Duodenal mucosa (tissue), 2 donors: ENCODE results near the gene ATP8A2.
"Not testable (repeated sequence)": the region's sequence is repeated elsewhere in the genome, so short reads cannot be mapped to it uniquely, and the experiment has no call there.

Experiments
- H3K27ac ChIP-seq: one replicate; pipeline ENCODE4 v1.7.0; 2013; ENCODE audit warnings: low read depth, low read length
- H3K27me3 ChIP-seq, 2 donors: one replicate each; pipeline ENCODE4 v1.7.0; 2013; ENCODE audit warnings: low read length in 2 of 2, control low read depth in 1 of 2; ENCODE audit not compliant: insufficient read depth in 2 of 2, control insufficient read depth in 1 of 2
- H3K36me3 ChIP-seq, 2 donors: one replicate each; pipeline ENCODE4 v1.7.0; 2013; ENCODE audit warnings: low read length in 2 of 2, control low read depth in 1 of 2; ENCODE audit not compliant: insufficient read depth in 2 of 2, control insufficient read depth in 1 of 2
- H3K4me1 ChIP-seq, 2 donors: one replicate each; pipeline ENCODE4 v1.7.0; 2013; ENCODE audit warnings: low read length in 2 of 2, control low read depth in 1 of 2; ENCODE audit not compliant: insufficient read depth in 2 of 2, control insufficient read depth in 1 of 2
- H3K4me3 ChIP-seq, 2 donors: one replicate each; pipeline ENCODE4 v1.7.0; 2013; ENCODE audit warnings: low read length in 2 of 2, low read depth in 1 of 2
- H3K9ac ChIP-seq, 2 donors: one replicate each; pipeline ENCODE4 v1.7.0; 2013; ENCODE audit warnings: low read length in 2 of 2, low read depth in 1 of 2
- H3K9me3 ChIP-seq, 2 donors: one replicate each; pipeline ENCODE4 v1.7.0; 2013; ENCODE audit warnings: low read length in 2 of 2, control low read depth in 1 of 2; ENCODE audit not compliant: control insufficient read depth in 1 of 2

Gene ATP8A2

DNA sequence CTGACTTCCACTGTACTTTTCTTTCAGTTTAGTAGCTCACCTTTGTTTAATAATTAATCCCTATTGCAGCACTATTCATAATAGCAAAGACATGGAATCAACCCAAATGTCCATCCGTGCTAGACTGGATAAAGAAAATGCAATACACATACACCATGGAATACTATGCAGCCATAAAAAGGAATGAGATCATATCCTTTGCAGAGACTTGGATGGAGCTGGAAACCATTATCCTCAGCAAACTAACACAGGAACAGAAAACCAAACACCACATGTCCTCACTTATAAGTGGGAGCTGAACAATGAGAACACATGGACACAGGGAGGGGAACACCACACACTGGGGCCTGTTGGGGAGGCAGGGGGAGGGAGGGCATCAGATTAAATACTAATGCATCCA lies 402.3 kb downstream of the ATP8A2 start:
- H3K36me3 ChIP-seq, H3K27ac ChIP-seq, H3K27me3 ChIP-seq, H3K9me3 ChIP-seq, H3K4me3 ChIP-seq, H3K4me1 ChIP-seq, H3K9ac ChIP-seq: not testable (repeated sequence)

GRCh38 chr13:25775275-25775674 lies 403.5 kb downstream of the ATP8A2 start:
- Histone ChIP-seq H3K9ac (no peak overlapping the region), H3K4me3 (no peak overlapping the region), H3K9me3 (no peaks in the 10 kb centered on the region), H3K27me3 (no peaks in the 10 kb centered on the region), H3K27ac (no peak overlapping the region), H3K36me3 (no peaks in the 10 kb centered on the region), H3K4me1 (no peaks in the 10 kb centered on the region)

- H3K4me1 ChIP-seq = no peaks in the 10 kb centered on the region
- no peak overlapping the region for H3K4me3 ChIP-seq
- H3K27ac ChIP-seq = no peak overlapping the region
- no peaks in the 10 kb centered on the region for H3K9me3 ChIP-seq
- H3K36me3 ChIP-seq = no peaks in the 10 kb centered on the region
- no peak overlapping the region for H3K9ac ChIP-seq
- H3K27me3 ChIP-seq = no peaks in the 10 kb centered on the region
These were observed 404.2 kb downstream of the ATP8A2 start for GRCh38 chr13:25775986-25776385.

DNA sequence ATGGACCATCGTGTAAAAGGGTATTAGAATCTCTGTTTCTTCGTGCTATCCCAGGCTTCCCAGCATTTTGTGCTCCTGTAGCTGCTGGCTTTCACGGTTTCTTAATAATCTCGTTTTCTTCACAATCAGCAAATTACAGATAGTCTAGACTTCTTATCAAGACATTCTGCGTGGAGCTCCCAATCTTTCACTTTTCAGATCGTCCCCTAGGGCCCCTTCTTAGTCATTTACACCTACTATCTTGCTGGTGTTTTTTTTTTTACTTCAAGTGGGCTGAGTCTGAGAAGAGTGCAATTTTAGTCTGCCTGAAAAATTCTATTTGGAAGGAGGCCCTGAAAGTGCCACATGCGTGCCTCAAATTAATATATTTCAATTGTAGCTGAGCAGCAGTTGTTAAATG lies 404.9 kb downstream of the ATP8A2 start:
- Histone ChIP-seq H3K27me3 (no peaks in the 10 kb centered on the region), H3K4me3 (no peak overlapping the region), H3K9ac (no peak overlapping the region), H3K9me3 (no peaks in the 10 kb centered on the region), H3K36me3 (no peaks in the 10 kb centered on the region), H3K4me1 (no peaks in the 10 kb centered on the region), H3K27ac (no peak overlapping the region)

DNA sequence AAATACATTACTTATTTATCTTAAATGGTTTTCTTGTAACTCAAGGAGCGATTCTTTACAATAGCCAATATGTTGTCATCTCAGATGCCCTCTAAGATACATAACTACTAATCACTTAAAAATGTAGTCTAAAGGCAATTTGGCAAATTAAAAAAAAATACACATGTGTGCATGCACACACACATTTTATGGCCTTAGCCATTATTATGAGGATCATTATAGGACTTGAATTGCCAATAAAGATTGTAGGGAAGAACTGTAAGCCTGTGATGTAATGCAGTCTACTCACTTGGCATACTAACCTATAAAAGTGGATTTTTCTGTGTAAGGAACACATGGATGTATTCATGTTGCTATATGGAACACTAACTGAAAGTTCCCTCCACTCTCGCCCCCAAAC lies 405.7 kb downstream of the ATP8A2 start:
- no peaks in the 10 kb centered on the region for H3K9me3 ChIP-seq
- no peak overlapping the region for H3K4me3 ChIP-seq
- no peaks in the 10 kb centered on the region for H3K27me3 ChIP-seq
- H3K36me3 ChIP-seq = no peaks in the 10 kb centered on the region
- no peak overlapping the region for H3K9ac ChIP-seq
- no peaks in the 10 kb centered on the region for H3K4me1 ChIP-seq
- no peak overlapping the region for H3K27ac ChIP-seq

DNA sequence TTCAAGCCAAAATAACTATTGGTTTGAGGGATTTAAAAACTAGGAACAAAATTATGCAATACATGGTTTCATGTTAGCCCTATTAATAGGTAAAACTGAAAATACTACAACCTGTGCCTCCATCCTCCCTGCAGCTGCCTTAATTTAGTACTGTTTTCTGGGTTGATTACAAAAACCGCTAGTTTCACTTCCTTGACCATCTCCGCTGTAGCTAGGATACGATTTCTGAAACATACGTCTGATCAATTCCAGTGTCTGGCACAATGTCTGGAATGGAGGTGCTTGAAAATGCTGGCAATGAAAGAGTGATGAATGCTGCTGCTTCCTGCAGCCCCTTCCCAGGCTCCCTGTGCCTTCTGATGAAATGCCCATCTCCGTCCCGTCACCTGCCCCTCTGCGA lies 406.6 kb downstream of the ATP8A2 start:
- H3K9me3 ChIP-seq = no peaks in the 10 kb centered on the region
- H3K4me3 ChIP-seq = no peak overlapping the region
- H3K4me1 ChIP-seq = no peaks in the 10 kb centered on the region
- H3K27ac ChIP-seq = no peak overlapping the region
- H3K27me3 ChIP-seq = no peaks in the 10 kb centered on the region
- no peaks in the 10 kb centered on the region for H3K36me3 ChIP-seq
- H3K9ac ChIP-seq = no peak overlapping the region

DNA sequence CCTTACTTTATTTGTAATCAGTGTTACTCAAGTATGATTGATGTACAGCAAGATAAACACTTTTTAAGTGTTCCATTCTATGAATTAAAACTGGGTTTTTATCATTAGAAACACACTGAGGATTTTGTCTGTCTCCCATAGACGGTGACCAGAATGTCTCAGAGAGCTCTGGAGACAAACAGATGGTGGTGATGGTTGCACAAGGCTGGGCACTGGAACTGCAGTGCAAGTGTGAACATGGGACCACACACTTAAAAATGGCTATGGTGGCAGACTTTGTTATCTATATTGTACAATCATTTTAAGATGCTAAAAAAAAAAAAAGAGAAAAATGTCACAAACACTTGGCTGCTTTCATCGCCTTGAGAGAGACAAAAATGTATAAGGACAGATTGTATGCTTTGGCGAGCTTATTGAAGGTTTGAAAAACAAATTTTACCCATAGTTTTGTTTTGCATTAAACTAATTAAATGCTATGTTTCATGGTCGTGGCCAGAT lies 407.1 kb downstream of the ATP8A2 start:
- no peaks in the 10 kb centered on the region for H3K9me3 ChIP-seq
- no peaks in the 10 kb centered on the region for H3K4me1 ChIP-seq
- H3K4me3 ChIP-seq = no peak overlapping the region

DNA sequence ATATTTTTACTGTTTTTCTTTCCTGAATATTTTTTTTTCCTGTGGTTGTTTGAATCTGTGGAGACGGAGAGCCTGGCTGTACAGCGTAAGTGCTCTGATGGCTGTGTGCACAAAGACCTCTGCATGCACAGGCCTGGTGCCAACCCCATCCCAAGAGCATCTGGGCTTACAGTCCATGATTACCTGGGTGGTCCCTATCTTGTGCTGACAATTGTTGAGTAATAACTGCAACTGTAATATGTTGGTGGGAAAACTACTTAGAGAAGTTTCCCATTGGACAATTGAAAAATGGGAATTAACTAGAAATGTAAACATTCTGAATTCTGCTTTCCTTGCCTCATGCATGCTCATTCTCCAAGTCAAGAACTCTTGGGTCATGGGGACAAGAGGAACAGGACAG lies 411.3 kb downstream of the ATP8A2 start:
- no peak overlapping the region for H3K4me3 ChIP-seq
- no peaks in the 10 kb centered on the region for H3K27me3 ChIP-seq
- no peak overlapping the region for H3K27ac ChIP-seq
- no peak overlapping the region for H3K9ac ChIP-seq
- no peaks in the 10 kb centered on the region for H3K4me1 ChIP-seq
- no peaks in the 10 kb centered on the region for H3K9me3 ChIP-seq
- H3K36me3 ChIP-seq = no peaks in the 10 kb centered on the region

More for the DNA sequence above, 407.1 kb downstream of the ATP8A2 start:
- H3K36me3 ChIP-seq = no peaks in the 10 kb centered on the region
- H3K27ac ChIP-seq = no peak overlapping the region
- no peak overlapping the region for H3K9ac ChIP-seq
- no peaks in the 10 kb centered on the region for H3K27me3 ChIP-seq

DNA sequence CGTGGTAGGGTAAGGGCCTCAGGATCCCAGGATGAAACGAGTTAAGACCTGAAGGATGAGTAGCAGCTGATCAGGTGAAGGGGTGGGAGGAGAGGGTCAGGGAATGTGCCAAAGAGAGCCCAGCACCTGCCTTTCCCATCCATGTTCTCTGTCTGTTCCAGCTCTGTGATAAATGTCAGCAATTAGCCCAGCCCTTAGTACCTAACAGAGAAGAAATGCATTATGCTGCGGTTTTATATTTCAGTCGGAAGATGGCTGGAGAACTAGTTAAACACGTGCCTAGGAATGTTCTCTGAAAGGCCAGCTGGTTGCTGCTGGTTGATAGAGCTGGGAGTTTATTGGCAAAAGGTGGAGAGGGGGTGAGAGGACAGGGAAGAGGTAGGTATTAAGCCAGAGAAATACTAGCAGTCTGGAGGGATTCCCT lies 411.8 kb downstream of the ATP8A2 start:
- Histone ChIP-seq H3K9ac (no peak overlapping the region), H3K4me3 (no peak overlapping the region), H3K4me1 (no peaks in the 10 kb centered on the region), H3K36me3 (no peaks in the 10 kb centered on the region), H3K27me3 (no peaks in the 10 kb centered on the region), H3K9me3 (no peaks in the 10 kb centered on the region), H3K27ac (no peak overlapping the region)

- Histone ChIP-seq H3K4me1 (no peaks in the 10 kb centered on the region), H3K27me3 (no peaks in the 10 kb centered on the region), H3K27ac (no peak overlapping the region), H3K9ac (no peak overlapping the region), H3K4me3 (no peak overlapping the region), H3K36me3 (no peaks in the 10 kb centered on the region), H3K9me3 (no peaks in the 10 kb centered on the region)
These were observed 412.3 kb downstream of the ATP8A2 start for GRCh38 chr13:25784119-25784518.

- H3K9ac ChIP-seq, H3K4me3 ChIP-seq, H3K4me1 ChIP-seq, H3K27ac ChIP-seq, H3K27me3 ChIP-seq, H3K9me3 ChIP-seq, H3K36me3 ChIP-seq: not testable (repeated sequence)
These were observed 418.4 kb downstream of the ATP8A2 start for GRCh38 chr13:25790137-25790536.
